ENCODE measurements around the gene CALD1. TPM values are rescaled to one million over a fixed set of nuclear protein-coding genes. Genes with fewer than 3 reads are reported as not detected.

Gene CALD1
- polyA plus RNA-seq, 1 donor = 191 TPM

- no peak overlapping the region for H3K4me3 ChIP-seq (ENCODE audit: low read length)
- H3K36me3 ChIP-seq (ENCODE audit: control insufficient read depth, insufficient read depth, low read length) = no peaks in the 10 kb centered on the region
- H3K9me3 ChIP-seq (ENCODE audit: control insufficient read depth, low read depth, low read length) = no peaks in the 10 kb centered on the region
- H3K27ac ChIP-seq (ENCODE audit: low read length) = no peak overlapping the region
- no peaks in the 10 kb centered on the region for H3K27me3 ChIP-seq (ENCODE audit: control insufficient read depth, insufficient read depth, low read length)
- H3K4me1 ChIP-seq (ENCODE audit: control insufficient read depth, insufficient read depth, low read length) = no peaks in the 10 kb centered on the region
- DNase-seq = no peak
- WGBS (ENCODE audit: insufficient coverage, low lambda C conversion rate) = no CpG with 5 or more reads among the region's 1 CpG
Observed at GRCh38 chr7:134825666-134826065, 46.2 kb downstream of the CALD1 start.

- Histone ChIP-seq H3K36me3 (ENCODE audit: control insufficient read depth, insufficient read depth, low read length) (no peaks in the 10 kb centered on the region), H3K4me1 (ENCODE audit: control insufficient read depth, insufficient read depth, low read length) (no peaks in the 10 kb centered on the region), H3K27ac (ENCODE audit: low read length) (no peak overlapping the region), H3K9me3 (ENCODE audit: control insufficient read depth, low read depth, low read length) (no peaks in the 10 kb centered on the region), H3K4me3 (ENCODE audit: low read length) (no peak overlapping the region), H3K27me3 (ENCODE audit: control insufficient read depth, insufficient read depth, low read length) (no peaks in the 10 kb centered on the region)
- WGBS (ENCODE audit: insufficient coverage, low lambda C conversion rate) = 80% methylated on average over 2 of the region's 4 CpGs
- DNase-seq = no peak
Observed at GRCh38 chr7:134826105-134826504, 46.7 kb downstream of the CALD1 start.

GRCh38 chr7:134827436-134827835 is 48.0 kb downstream of the CALD1 start:
- no peaks in the 10 kb centered on the region for H3K4me1 ChIP-seq (ENCODE audit: control insufficient read depth, insufficient read depth, low read length)
- DNase-seq = no peak
- no peaks in the 10 kb centered on the region for H3K27me3 ChIP-seq (ENCODE audit: control insufficient read depth, insufficient read depth, low read length)
- no peaks in the 10 kb centered on the region for H3K9me3 ChIP-seq (ENCODE audit: control insufficient read depth, low read depth, low read length)
- WGBS (ENCODE audit: insufficient coverage, low lambda C conversion rate) = 90% methylated on average over 2 of the region's 4 CpGs
- no peaks in the 10 kb centered on the region for H3K36me3 ChIP-seq (ENCODE audit: control insufficient read depth, insufficient read depth, low read length)
- no peak overlapping the region for H3K4me3 ChIP-seq (ENCODE audit: low read length)
- no peak overlapping the region for H3K27ac ChIP-seq (ENCODE audit: low read length)

- no peaks in the 10 kb centered on the region for H3K4me1 ChIP-seq (ENCODE audit: control insufficient read depth, insufficient read depth, low read length)
- H3K27ac ChIP-seq (ENCODE audit: low read length) = peak overlapping the region; percentile 10
- H3K36me3 ChIP-seq (ENCODE audit: control insufficient read depth, insufficient read depth, low read length) = no peaks in the 10 kb centered on the region
- no peaks in the 10 kb centered on the region for H3K27me3 ChIP-seq (ENCODE audit: control insufficient read depth, insufficient read depth, low read length)
- DNase-seq = no peak
- H3K9me3 ChIP-seq (ENCODE audit: control insufficient read depth, low read depth, low read length) = no peaks in the 10 kb centered on the region
- H3K4me3 ChIP-seq (ENCODE audit: low read length) = no peak overlapping the region
- WGBS (ENCODE audit: insufficient coverage, low lambda C conversion rate) = no CpG with 5 or more reads among the region's 3 CpGs
Observed at GRCh38 chr7:134827889-134828288, 48.5 kb downstream of the CALD1 start.

- no CpG with 5 or more reads among the region's 2 CpGs for WGBS (ENCODE audit: insufficient coverage, low lambda C conversion rate)
- H3K27me3 ChIP-seq (ENCODE audit: control insufficient read depth, insufficient read depth, low read length) = no peaks in the 10 kb centered on the region
- no peaks in the 10 kb centered on the region for H3K4me1 ChIP-seq (ENCODE audit: control insufficient read depth, insufficient read depth, low read length)
- H3K9me3 ChIP-seq (ENCODE audit: control insufficient read depth, low read depth, low read length) = no peaks in the 10 kb centered on the region
- peak overlapping the region; percentile 10 for H3K27ac ChIP-seq (ENCODE audit: low read length)
- no peak for DNase-seq
- no peak overlapping the region for H3K4me3 ChIP-seq (ENCODE audit: low read length)
- no peaks in the 10 kb centered on the region for H3K36me3 ChIP-seq (ENCODE audit: control insufficient read depth, insufficient read depth, low read length)
Observed at GRCh38 chr7:134828361-134828760, 48.9 kb downstream of the CALD1 start.

GRCh38 chr7:134829380-134829986 is 50.0 kb downstream of the CALD1 start:
- Histone ChIP-seq H3K36me3 (ENCODE audit: control insufficient read depth, insufficient read depth, low read length) (no peaks in the 10 kb centered on the region), H3K4me3 (ENCODE audit: low read length) (no peak overlapping the region), H3K9me3 (ENCODE audit: control insufficient read depth, low read depth, low read length) (no peaks in the 10 kb centered on the region), H3K27ac (ENCODE audit: low read length) (no peak overlapping the region), H3K27me3 (ENCODE audit: control insufficient read depth, insufficient read depth, low read length) (no peaks in the 10 kb centered on the region), H3K4me1 (ENCODE audit: control insufficient read depth, insufficient read depth, low read length) (no peaks in the 10 kb centered on the region)
- WGBS (ENCODE audit: insufficient coverage, low lambda C conversion rate) = 67% methylated on average over 1 of the region's 3 CpGs
- no peak for DNase-seq

GRCh38 chr7:134831862-134832261 is 52.4 kb downstream of the CALD1 start:
- Histone ChIP-seq H3K4me1 (ENCODE audit: control insufficient read depth, insufficient read depth, low read length) (no peaks in the 10 kb centered on the region), H3K36me3 (ENCODE audit: control insufficient read depth, insufficient read depth, low read length) (no peaks in the 10 kb centered on the region), H3K27me3 (ENCODE audit: control insufficient read depth, insufficient read depth, low read length) (no peaks in the 10 kb centered on the region), H3K9me3 (ENCODE audit: control insufficient read depth, low read depth, low read length) (no peaks in the 10 kb centered on the region), H3K4me3 (ENCODE audit: low read length) (no peak overlapping the region), H3K27ac (ENCODE audit: low read length) (no peak overlapping the region)
- 42% methylated on average over 6 of the region's 15 CpGs for WGBS (ENCODE audit: insufficient coverage, low lambda C conversion rate)
- DNase-seq = peak in 1 of 2 donors; percentile 19

- Histone ChIP-seq H3K27me3 (ENCODE audit: control insufficient read depth, insufficient read depth, low read length) (no peaks in the 10 kb centered on the region), H3K4me3 (ENCODE audit: low read length) (no peak overlapping the region), H3K27ac (ENCODE audit: low read length) (no peak overlapping the region), H3K9me3 (ENCODE audit: control insufficient read depth, low read depth, low read length) (no peaks in the 10 kb centered on the region), H3K4me1 (ENCODE audit: control insufficient read depth, insufficient read depth, low read length) (no peaks in the 10 kb centered on the region), H3K36me3 (ENCODE audit: control insufficient read depth, insufficient read depth, low read length) (no peaks in the 10 kb centered on the region)
- DNase-seq = no peak
- WGBS (ENCODE audit: insufficient coverage, low lambda C conversion rate) = 93% methylated on average over 3 of the region's 3 CpGs
Observed at GRCh38 chr7:134832367-134832766, 52.9 kb downstream of the CALD1 start.

- no peaks in the 10 kb centered on the region for H3K36me3 ChIP-seq (ENCODE audit: control insufficient read depth, insufficient read depth, low read length)
- H3K4me1 ChIP-seq (ENCODE audit: control insufficient read depth, insufficient read depth, low read length) = no peaks in the 10 kb centered on the region
- no peaks in the 10 kb centered on the region for H3K27me3 ChIP-seq (ENCODE audit: control insufficient read depth, insufficient read depth, low read length)
- no peak for DNase-seq
- no peak overlapping the region for H3K4me3 ChIP-seq (ENCODE audit: low read length)
- no peak overlapping the region for H3K27ac ChIP-seq (ENCODE audit: low read length)
- no CpG with 5 or more reads among the region's 3 CpGs for WGBS (ENCODE audit: insufficient coverage, low lambda C conversion rate)
- H3K9me3 ChIP-seq (ENCODE audit: control insufficient read depth, low read depth, low read length) = no peaks in the 10 kb centered on the region
Observed at GRCh38 chr7:134834689-134835462, 55.4 kb downstream of the CALD1 start.

- H3K4me3 ChIP-seq (ENCODE audit: low read length) = no peak overlapping the region
- no peaks in the 10 kb centered on the region for H3K4me1 ChIP-seq (ENCODE audit: control insufficient read depth, insufficient read depth, low read length)
- H3K27me3 ChIP-seq (ENCODE audit: control insufficient read depth, insufficient read depth, low read length) = no peaks in the 10 kb centered on the region
- no peak overlapping the region for H3K27ac ChIP-seq (ENCODE audit: low read length)
- no peak for DNase-seq
- 82% methylated on average over 2 of the region's 4 CpGs for WGBS (ENCODE audit: insufficient coverage, low lambda C conversion rate)
- no peaks in the 10 kb centered on the region for H3K36me3 ChIP-seq (ENCODE audit: control insufficient read depth, insufficient read depth, low read length)
- H3K9me3 ChIP-seq (ENCODE audit: control insufficient read depth, low read depth, low read length) = no peaks in the 10 kb centered on the region
Observed at GRCh38 chr7:134835463-134835823, 56.0 kb downstream of the CALD1 start.

- whole genome bisulfite sequencing (ENCODE audit: insufficient coverage, low lambda C conversion rate) = 87% methylated on average over 3 of the region's 6 CpGs
- H3K27me3 ChIP-seq (ENCODE audit: control insufficient read depth, insufficient read depth, low read length) = no peaks in the 10 kb centered on the region
- H3K4me1 ChIP-seq (ENCODE audit: control insufficient read depth, insufficient read depth, low read length) = no peaks in the 10 kb centered on the region
- no peak overlapping the region for H3K4me3 ChIP-seq (ENCODE audit: low read length)
- H3K27ac ChIP-seq (ENCODE audit: low read length) = no peak overlapping the region
- no peaks in the 10 kb centered on the region for H3K36me3 ChIP-seq (ENCODE audit: control insufficient read depth, insufficient read depth, low read length)
- H3K9me3 ChIP-seq (ENCODE audit: control insufficient read depth, low read depth, low read length) = no peaks in the 10 kb centered on the region
- peak in 1 of 2 donors; percentile 30 for DNase-seq
Observed at GRCh38 chr7:134836447-134836846, 57.0 kb downstream of the CALD1 start.

Data from large intestine (tissue), 3 donors.